SW 1271 (cell line): Measurements from ENCODE around the gene LRRK1.

Source experiments
- DNase-seq, 2 experiments: peaks; one replicate each; lab custom pipeline; 2025; lab: John Stamatoyannopoulos, UW

The LRRK1 gene

DNA sequence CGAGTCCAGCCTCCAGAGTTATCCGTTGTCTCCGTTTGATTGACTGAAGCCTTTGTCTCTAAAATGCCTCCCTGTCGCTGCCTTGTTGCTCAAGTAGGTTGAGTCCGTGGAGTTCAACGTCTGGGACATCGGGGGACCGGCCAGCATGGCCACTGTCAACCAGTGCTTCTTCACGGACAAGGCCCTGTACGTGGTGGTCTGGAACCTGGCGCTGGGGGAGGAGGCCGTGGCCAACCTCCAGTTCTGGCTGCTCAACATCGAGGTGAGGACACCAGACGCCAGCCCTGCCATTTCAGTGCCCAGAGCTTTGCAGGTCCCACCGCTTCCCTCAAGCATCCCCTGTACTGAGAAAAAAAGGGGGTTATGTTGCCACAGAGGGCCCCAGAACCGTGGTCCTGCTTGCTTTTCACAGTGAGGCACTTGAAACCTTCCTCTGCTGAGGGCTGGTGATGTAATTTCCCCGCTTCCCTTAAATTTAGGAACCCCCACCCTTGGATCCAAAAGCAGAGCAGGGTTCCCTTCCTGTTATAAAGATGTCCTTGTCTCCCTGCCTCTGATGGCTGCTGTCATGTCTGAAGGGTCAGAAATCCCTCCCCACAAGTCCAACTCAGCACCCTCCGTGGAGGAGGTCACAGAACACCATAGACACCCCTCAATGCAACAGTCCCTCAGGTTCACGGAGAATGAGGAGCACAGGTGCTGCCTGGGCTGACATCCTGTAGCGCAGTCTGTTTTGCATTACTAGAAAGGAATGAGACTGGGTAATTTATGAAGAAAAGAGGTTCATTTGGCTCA lies 105.7 kb downstream of the LRRK1 start:
- no peak for DNase-seq

DNA sequence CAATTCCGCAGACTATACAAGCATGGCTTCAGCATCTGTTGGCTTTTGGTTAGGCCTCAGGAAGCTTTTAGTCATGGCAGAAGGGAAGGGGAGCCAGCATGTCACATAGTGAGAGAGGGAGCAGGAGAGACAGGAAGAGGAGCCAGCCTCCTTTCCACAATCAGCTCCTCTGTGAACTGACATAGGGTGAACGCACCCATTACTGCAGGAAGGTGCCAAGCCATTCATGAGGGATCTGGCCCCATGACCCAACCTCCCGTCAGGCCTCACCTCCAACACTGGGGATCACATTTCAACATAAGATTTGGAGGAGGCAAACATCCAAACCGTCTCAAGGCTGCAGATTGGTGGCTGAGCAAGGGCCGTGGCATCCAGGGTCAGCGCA lies 106.3 kb downstream of the LRRK1 start:
- DNase-seq, result no peak

GRCh38 chr15:101025896-101026631 lies 106.9 kb downstream of the LRRK1 start:
- DNase-seq, result no peak

GRCh38 chr15:101026656-101027272 lies 107.6 kb downstream of the LRRK1 start:
- DNase-seq, result no peak

- DNase-seq, result no peak
These were observed 108.2 kb downstream of the LRRK1 start for GRCh38 chr15:101027273-101027901.

DNA sequence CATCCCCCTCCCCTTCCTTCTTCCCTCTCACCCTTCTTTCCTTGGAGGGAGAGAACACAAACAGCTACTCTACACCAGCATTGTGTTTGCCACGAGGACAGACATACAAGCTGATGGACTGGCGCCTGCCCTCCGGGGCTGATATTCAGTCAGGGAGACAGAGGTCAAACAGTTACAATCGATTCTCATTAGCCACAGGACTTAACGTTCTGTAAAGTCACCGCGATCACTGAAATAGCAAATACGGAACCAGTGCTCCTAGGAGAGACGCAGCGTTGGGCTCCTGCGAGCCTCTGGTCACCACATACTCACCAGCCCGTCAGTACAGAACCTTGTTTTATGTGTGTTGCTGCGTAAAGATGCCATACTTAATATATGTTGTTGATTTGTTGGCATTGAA lies 108.8 kb downstream of the LRRK1 start:
- DNase-seq, result no peak

DNA sequence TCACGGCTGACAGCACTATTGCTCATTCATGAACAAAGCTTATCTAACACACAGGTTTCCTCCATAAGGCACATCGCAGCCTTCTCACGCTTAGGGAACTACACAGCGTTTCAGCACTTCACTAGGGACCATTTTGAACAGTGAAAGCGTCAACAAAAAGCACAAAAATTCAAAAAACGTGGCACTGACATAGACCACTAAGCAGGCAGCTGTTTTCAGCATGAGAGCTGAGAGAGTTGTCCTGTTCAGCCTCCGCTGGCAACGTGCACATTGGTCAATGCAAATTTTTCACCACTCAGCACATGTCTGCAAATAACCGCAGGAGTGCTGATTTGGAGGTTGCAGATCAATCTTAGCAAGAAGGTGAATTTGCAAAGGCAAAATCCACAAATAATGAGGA lies 109.2 kb downstream of the LRRK1 start:
- no peak for DNase-seq

- no peak for DNase-seq
These were observed 109.7 kb downstream of the LRRK1 start for GRCh38 chr15:101028772-101029438.

GRCh38 chr15:101029971-101030661 lies 111.0 kb downstream of the LRRK1 start:
- no peak for DNase-seq

GRCh38 chr15:101031213-101031612 lies 112.1 kb downstream of the LRRK1 start:
- no peak for DNase-seq

DNA sequence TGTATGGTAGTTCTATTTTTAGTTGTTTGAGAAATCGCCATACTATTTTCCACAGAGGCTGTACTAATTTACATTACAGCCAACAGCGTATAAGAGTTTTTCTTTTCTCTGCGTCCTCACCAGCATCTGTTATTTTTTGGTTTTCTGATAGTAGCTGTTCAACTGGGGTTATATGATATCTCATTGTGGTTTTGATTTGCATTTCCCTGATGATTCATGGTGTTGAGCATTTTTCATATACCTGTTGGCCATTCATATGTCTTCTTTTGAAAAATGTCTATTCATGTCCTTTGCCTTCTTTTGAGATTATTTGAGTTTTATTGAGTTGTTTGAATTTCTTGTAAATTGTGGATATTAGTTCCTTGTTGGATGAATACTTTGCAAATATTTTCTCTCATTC lies 114.6 kb downstream of the LRRK1 start:
- no peak for DNase-seq

DNA sequence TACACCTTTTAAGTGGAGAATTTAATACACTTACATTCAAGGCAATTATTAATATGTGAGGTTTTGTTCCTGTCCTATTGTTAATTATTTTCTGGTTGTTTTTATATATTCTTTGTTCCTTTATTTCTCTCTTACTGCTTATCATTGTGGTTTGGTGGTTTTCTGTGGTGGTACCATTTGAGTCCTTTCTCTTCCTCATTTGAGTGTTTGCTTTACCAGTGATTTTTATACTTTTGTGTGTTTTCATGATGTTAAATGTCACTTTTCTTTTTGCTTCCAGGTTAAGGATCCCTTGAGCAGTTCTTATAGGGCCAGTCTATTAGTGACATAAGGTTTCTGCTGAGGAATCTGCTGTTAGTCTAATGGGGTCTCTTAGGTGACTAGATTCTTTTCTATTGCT lies 116.5 kb downstream of the LRRK1 start:
- no peak for DNase-seq

DNA sequence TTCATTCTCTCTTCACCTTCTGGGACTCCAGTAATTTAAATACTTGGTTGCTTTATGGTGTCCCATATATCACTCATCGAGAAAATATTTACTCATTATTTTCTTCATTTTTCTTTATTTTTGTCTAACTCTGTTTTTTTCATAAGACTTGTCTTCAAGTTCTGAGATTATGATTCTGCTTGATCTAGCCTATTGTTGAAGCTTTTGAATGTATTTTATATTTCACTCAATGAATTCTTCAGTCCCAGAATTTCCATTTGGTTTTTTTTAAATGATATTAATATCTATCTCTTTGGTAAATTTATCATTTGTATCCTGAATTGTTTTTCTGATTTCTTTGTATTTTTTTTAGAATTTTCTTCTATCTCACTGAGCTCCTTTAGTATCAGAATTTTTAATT lies 117.0 kb downstream of the LRRK1 start:
- DNase-seq, result no peak

- no peak for DNase-seq
These were observed 118.1 kb downstream of the LRRK1 start for GRCh38 chr15:101037090-101037830.

GRCh38 chr15:101038327-101039003 lies 119.3 kb downstream of the LRRK1 start:
- DNase-seq, result no peak

GRCh38 chr15:101039461-101039860 lies 120.3 kb downstream of the LRRK1 start:
- no peak for DNase-seq

- no peak for DNase-seq
These were observed 123.2 kb downstream of the LRRK1 start for GRCh38 chr15:101042320-101042719.

DNA sequence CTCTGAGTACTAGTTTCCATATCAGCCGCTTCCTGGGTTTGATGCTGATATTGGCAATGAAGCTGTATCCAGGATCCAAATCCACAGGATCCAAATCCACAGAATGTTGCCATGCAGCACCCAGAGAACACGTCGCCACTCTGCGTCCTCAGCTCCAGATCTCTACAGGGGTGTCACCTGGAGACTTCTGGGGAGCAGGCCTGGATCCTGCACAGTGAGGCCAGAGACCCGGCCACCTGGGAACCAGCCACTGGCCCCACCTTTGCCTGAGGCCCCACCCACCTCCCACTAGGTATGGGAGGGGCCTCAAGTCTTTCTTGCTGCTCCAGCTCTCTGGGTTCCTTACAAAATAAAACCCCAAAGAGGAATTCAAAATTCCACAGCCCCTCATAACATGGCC lies 123.9 kb downstream of the LRRK1 start:
- no peak for DNase-seq

- no peak for DNase-seq
These were observed 124.9 kb downstream of the LRRK1 start for GRCh38 chr15:101043911-101044624.
